Fibroblast of lung (primary cell): ENCODE data around the gene SYVN1.

ENCODE experiments used
- EZH2 ChIP-seq: IDR thresholded peaks from 2 replicates; pipeline ENCODE4 v1.5.1; 2012; ENCODE audit warnings: low read length, control low read depth, mild to moderate bottlenecking; ENCODE audit errors: missing control alignments
- TF ChIP-seq, protein P1 (sequence below), 2 donors: IDR thresholded peaks in 1 of 2; conservative IDR thresholded peaks in 1 of 2; 1 replicate in 1 of 2; 2 replicates in 1 of 2; pipeline ENCODE4 v1.5.1; 2011 to 2012; ENCODE audit warnings: low read length in 2 of 2, control low read depth in 1 of 2, inconsistent platforms in 1 of 2, low read depth in 1 of 2, mild to moderate bottlenecking in 1 of 2

DNA sequence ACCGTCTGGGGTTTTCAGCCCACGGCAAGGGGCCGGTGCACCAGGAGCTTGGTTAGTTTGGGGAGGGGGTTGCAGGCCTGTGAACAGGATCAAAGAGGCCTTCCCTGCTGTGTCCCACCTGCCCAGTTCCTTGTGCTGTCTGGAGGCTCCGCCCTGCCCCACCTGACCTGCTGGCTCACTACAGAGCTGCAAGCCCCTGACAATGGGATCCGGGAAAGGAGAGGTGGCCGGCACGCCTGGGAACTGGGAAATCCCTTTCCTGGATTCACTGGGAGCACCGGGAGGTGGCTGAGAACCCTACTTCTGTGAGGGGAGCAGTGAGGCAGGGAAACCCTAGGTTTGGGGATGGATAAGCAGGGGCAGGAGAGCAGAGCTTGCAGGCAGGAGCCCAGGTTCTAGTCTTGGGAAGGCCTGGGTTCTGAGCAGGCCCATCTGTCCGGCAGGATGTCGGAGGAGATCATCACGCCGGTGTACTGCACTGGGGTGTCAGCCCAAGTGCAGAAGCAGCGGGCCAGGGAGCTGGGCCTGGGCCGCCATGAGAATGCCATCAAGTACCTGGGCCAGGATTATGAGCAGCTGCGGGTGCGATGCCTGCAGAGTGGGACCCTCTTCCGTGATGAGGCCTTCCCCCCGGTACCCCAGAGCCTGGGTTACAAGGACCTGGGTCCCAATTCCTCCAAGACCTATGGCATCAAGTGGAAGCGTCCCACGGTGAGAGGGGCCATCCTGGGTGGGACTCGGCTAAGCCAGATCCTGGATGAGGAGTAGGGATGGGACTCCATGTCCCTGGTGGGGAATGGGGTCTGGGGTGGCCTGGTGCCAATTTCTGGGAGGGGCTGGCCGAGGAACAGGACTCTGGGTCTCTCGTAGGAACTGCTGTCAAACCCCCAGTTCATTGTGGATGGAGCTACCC is 48.2 kb upstream of the SYVN1 start:
- TF ChIP-seq, protein P1, sequence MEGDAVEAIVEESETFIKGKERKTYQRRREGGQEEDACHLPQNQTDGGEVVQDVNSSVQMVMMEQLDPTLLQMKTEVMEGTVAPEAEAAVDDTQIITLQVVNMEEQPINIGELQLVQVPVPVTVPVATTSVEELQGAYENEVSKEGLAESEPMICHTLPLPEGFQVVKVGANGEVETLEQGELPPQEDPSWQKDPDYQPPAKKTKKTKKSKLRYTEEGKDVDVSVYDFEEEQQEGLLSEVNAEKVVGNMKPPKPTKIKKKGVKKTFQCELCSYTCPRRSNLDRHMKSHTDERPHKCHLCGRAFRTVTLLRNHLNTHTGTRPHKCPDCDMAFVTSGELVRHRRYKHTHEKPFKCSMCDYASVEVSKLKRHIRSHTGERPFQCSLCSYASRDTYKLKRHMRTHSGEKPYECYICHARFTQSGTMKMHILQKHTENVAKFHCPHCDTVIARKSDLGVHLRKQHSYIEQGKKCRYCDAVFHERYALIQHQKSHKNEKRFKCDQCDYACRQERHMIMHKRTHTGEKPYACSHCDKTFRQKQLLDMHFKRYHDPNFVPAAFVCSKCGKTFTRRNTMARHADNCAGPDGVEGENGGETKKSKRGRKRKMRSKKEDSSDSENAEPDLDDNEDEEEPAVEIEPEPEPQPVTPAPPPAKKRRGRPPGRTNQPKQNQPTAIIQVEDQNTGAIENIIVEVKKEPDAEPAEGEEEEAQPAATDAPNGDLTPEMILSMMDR (conservative IDR thresholded peaks at IDR 0.05 in 1 of 2, IDR thresholded peaks at IDR 0.05 in 1 of 2; ENCODE audit: low read depth in 1 of 2, low read length in 2 of 2), result no peak
- no peak for TF ChIP-seq EZH2
